Measurements from ENCODE around the gene GFER.
"Not testable (repeated sequence)": the region's sequence is repeated elsewhere in the genome, so short reads cannot be mapped to it uniquely, and the experiment has no call there.

Gene GFER

DNA sequence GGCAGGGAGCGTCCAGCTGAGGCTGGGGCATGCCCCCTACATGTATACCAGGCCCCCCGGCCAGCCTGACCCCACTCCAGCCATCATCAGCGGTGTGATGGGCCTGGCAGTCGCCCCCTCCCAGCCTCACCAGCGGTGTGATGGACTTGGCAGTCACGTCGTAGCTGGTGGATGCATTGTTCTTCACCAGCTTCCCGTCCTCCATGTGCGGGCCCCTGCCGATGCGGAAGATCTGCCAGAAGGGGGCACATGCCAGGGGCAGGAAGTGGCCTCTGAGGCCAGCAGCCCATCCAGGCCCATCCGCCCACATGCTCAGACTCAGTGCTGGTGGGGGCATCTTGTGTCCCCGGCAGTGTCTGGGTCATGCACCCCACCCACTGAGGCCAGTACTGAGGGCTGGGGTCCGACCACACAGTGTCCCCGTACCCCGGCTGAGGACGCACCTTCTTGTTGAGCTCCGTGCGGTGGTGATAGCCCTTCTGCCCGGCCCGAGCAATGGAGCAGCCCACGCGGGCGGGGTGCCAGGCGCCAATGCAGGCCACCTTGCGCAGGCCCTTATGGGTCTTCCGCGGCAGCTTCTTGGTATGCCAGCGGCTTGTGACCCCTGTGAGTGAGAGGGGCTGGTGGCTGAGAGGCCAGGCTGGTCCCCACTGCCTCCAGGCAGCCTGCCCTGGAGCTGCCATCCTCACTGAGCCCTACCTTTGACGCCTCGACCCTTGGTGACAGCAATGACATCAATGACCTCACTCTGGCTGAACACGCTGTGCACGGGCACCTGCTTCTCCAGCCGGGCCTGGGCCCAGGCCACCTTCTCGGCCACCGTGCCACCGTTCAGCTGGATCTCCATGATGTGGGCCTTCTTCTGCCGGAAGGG is 37.3 kb upstream of the GFER start:
- no peak overlapping the region for H3K4me3 ChIP-seq (ENCODE audit: low read length)
- DNase-seq (ENCODE audit: low read depth): no peak
- TF ChIP-seq, protein P1, sequence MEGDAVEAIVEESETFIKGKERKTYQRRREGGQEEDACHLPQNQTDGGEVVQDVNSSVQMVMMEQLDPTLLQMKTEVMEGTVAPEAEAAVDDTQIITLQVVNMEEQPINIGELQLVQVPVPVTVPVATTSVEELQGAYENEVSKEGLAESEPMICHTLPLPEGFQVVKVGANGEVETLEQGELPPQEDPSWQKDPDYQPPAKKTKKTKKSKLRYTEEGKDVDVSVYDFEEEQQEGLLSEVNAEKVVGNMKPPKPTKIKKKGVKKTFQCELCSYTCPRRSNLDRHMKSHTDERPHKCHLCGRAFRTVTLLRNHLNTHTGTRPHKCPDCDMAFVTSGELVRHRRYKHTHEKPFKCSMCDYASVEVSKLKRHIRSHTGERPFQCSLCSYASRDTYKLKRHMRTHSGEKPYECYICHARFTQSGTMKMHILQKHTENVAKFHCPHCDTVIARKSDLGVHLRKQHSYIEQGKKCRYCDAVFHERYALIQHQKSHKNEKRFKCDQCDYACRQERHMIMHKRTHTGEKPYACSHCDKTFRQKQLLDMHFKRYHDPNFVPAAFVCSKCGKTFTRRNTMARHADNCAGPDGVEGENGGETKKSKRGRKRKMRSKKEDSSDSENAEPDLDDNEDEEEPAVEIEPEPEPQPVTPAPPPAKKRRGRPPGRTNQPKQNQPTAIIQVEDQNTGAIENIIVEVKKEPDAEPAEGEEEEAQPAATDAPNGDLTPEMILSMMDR (conservative IDR thresholded peaks at IDR 0.05; ENCODE audit: low read depth, low read length): peak; percentile 8

DNA sequence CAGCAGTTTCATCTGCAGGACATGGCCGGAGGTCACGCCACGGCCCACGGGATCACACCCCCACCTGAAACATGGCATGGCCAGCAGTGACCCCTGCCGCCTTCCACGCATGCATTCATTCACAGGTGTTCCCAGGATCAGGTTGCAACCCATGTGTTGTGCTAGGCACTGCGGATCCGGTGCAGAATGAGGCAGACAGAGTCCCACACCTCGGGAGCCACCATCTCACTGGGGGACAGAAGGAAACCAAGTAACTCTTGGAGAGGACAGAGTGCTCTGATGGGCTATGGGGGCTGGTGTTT is 36.7 kb upstream of the GFER start:
- TF ChIP-seq, protein P1 (conservative IDR thresholded peaks at IDR 0.05; ENCODE audit: low read depth, low read length): no peak
- H3K4me3 ChIP-seq (ENCODE audit: low read length): no peak overlapping the region
- DNase-seq (ENCODE audit: low read depth): no peak

DNA sequence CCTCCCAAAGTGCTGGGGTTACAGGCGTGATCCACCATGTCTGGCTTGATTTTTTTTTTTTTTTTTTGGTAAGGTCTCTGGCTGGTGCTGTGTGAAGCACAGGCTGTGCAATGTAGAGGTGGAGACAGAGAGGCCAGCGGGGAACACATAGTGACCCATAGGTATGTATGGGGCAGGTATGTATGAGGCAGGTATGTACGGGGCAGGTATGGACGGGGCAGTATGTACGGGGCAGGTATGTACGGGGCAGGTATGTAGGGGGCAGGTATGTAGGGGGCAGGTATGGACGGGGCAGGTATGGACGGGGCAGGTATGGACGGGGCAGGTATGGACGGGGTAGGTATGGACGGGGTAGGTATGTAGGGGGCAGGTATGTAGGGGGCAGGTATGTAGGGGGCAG is 34.5 kb upstream of the GFER start:
- no peak overlapping the region for H3K4me3 ChIP-seq (ENCODE audit: low read length)
- DNase-seq (ENCODE audit: low read depth): no peak
- TF ChIP-seq, protein P1 (conservative IDR thresholded peaks at IDR 0.05; ENCODE audit: low read depth, low read length): no peak

DNA sequence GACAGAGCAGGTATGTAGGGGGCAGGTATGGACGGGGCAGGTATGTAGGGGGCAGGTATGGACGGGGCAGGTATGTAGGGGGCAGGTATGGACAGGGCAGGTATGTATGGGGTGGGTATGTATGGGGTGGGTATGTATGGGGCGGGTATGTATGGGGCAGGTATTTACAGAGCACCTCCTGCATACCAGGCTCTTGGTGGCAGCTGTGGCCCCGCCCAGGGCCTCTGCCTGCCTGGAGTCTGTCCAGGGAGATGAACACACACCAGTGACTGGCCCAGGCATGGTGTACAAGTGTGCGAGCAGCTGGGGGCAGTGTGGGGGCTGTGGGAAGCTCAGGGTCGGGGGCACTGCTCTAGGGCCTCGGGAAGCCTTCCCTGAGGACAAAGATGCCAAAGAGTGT is 33.9 kb upstream of the GFER start:
- TF ChIP-seq, protein P1 (conservative IDR thresholded peaks at IDR 0.05; ENCODE audit: low read depth, low read length): no peak
- no peak overlapping the region for H3K4me3 ChIP-seq (ENCODE audit: low read length)
- DNase-seq (ENCODE audit: low read depth): no peak

DNA sequence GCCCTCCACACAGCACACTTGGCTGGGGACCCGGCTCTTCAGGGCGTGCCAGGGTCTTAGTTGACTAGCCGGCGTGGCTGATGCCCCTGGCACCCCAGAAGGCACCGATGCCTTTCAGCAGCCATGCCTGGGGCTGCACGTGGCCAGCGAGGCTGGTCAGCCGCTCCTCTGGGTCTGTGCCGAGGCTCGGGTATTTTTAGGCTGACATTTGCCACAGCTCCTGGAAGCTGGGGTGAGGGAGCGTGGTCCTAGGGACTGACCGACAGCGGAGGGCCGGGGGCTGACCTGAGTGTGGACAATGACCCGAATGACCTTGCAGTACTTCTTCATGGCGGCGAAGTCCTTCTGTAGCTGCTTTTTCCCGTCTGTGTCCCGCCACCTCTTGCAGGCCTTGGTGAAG is 33.4 kb upstream of the GFER start:
- H3K4me3 ChIP-seq (ENCODE audit: low read length): no peak overlapping the region
- TF ChIP-seq, protein P1 (conservative IDR thresholded peaks at IDR 0.05; ENCODE audit: low read depth, low read length): no peak
- DNase-seq (ENCODE audit: low read depth): no peak

DNA sequence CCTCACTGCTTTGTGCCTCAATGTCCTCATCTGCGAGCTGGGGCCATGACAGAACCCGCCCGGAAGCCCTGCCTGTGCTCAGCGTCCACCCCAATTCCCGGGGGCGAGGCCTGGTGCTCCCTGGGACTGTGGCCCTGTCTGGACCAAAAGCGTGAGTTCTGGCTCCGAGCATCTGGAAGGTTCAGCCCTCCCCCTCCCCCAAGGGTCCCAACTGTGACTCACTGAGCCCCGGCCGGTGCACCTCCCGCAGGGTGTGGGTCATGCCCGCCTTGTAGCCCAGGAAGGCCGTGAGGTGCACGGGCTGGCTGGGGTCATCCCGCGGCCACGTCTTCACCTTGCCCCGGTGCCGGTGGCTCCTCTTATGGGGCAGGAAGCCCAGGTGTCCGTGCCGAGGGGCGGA is 30.3 kb upstream of the GFER start:
- no peak for DNase-seq (ENCODE audit: low read depth)
- H3K4me3 ChIP-seq (ENCODE audit: low read length): no peak overlapping the region
- TF ChIP-seq, protein P1 (conservative IDR thresholded peaks at IDR 0.05; ENCODE audit: low read depth, low read length): no peak

DNA sequence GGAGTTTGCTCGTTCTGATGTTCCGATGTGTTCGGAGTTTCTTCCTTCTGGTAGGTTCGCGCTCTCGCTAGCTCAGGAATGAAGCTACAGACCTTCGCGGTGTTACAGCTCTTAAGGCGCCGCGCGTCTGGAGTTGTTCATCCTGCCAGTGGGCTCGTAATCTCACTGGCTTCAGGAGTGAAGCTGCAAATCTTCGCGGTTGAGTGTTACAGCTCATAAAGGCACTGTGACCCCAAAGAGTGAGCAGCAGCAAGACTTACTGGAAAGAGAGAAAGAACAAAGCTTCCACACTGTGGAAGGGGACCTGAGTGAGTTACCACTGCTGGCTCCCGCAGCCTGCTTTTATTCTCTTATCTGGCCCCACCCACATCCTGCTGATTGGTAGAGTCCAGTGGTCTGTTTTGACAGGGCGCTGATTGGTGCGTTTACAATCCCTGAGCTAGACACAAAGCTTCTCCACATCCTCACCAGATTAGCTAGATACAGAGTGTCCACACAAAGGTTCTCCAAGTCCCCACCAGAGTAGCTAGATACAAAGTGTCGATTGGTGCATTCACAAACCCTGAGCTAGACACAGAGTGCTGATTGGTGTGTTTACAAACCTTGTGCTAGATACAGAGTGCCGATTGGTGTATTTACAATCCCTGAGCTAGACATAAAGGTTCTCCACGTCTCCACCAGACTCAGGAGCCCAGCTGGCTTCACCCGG is 26.4 kb upstream of the GFER start:
- not testable (repeated sequence) for DNase-seq (ENCODE audit: low read depth)

DNA sequence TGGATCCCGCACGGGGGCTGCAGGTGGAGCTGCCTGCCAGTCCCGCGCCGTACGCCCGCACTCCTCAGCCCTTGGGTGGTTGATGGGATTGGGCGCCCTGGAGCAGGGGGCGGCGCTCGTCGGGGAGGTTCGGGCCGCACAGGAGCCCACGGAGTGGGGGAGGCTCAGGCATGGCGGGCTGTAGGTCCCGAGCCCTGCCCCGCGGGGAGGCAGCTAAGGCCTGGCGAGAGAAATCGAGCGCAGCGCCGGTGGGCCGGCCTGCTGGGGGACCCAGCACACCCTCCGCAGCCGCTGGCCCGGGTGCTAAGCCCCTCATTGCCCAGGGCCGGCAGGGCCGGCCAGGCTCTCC is 25.9 kb upstream of the GFER start:
- DNase-seq (ENCODE audit: low read depth); H3K4me3 ChIP-seq (ENCODE audit: low read length): not testable (repeated sequence)

More for the DNA sequence above, 26.4 kb upstream of the GFER start:
- H3K4me3 ChIP-seq (ENCODE audit: low read length): not testable (repeated sequence)
